HEK293 (cell line): ENCODE data around the gene DISP3.

Experiments
- CTCF ChIA-PET: fragments of 350-600 bp; formaldehyde crosslinking; extraction: SDS; loops from one replicate; lab custom pipeline; 2021; ENCODE audit warnings: antibody characterized with exemption; lab: Yijun Ruan, JAX
- POLR2A ChIA-PET: fragments of 300-600 bp; formaldehyde crosslinking; extraction: SDS; loops from one replicate; lab custom pipeline; 2020; ENCODE audit warnings: antibody characterized with exemption, inconsistent platforms; lab: Yijun Ruan, JAX
- H3K27ac ChIP-seq: fragments of 200-500 bp; sonication (Bioruptor generic); 2 replicates; pipeline ENCODE4 v1.5.1; 2014; ENCODE audit warnings: low read depth, low read length, control low read depth, inconsistent platforms; ENCODE audit errors: extremely low read depth
- H3K36me3 ChIP-seq, 2 experiments: fragments of 200-500 bp in 1 of 2; sonication (Bioruptor generic) in 1 of 2; 1 replicate in 1 of 2; 2 replicates in 1 of 2; pipeline ENCODE4 v1.5.1; 2014 to 2017; ENCODE audit warnings: inconsistent platforms in 2 of 2, low read length in 2 of 2; ENCODE audit not compliant: control insufficient read depth in 2 of 2, insufficient read depth in 1 of 2
- H3K4me1 ChIP-seq: fragments of 200-500 bp; sonication (Bioruptor generic); 2 replicates; pipeline ENCODE4 v1.5.1; 2014; ENCODE audit warnings: mild to moderate bottlenecking, low read length, inconsistent platforms; ENCODE audit not compliant: control insufficient read depth, insufficient read depth
- H3K4me3 ChIP-seq: 2 replicates; pipeline ENCODE4 v1.5.1; 2011; ENCODE audit warnings: low read depth, mild to moderate bottlenecking, control low read depth, low read length, moderate library complexity
- H3K9me3 ChIP-seq: fragments of 200-500 bp; sonication (Bioruptor generic); 2 replicates; pipeline ENCODE4 v1.5.1; 2014; ENCODE audit warnings: low read depth, low read length, inconsistent platforms; ENCODE audit not compliant: control insufficient read depth, insufficient read depth
- BCL11B ChIP-seq: fragments of 450-650 bp; formaldehyde crosslinking; IDR thresholded peaks from 2 replicates; pipeline ENCODE4 v1.5.1; 2016; ENCODE audit warnings: low read depth, missing biosample characterization, missing genetic modification characterization
- GLIS1 ChIP-seq: fragments of 450-650 bp; formaldehyde crosslinking; IDR thresholded peaks from 2 replicates; pipeline ENCODE4 v1.5.1; 2016; ENCODE audit warnings: missing biosample characterization, missing genetic modification characterization
- ZNF19 ChIP-seq: fragments of 450-650 bp; formaldehyde crosslinking; IDR thresholded peaks from 2 replicates; pipeline ENCODE4; 2016; ENCODE audit warnings: missing biosample characterization, missing genetic modification characterization, low read depth
- ZNF350 ChIP-seq: fragments of 450-650 bp; formaldehyde crosslinking; IDR thresholded peaks from 2 replicates; pipeline ENCODE4 v1.5.0; 2017; ENCODE audit warnings: missing biosample characterization, mild to moderate bottlenecking, missing genetic modification characterization
- ZNF366 ChIP-seq: fragments of 450-650 bp; formaldehyde crosslinking; conservative IDR thresholded peaks from 2 replicates; pipeline ENCODE4 v1.5.1; 2016; ENCODE audit warnings: missing biosample characterization, missing genetic modification characterization
- ZNF626 ChIP-seq: fragments of 450-650 bp; sonication (Bioruptor Pico); formaldehyde crosslinking; IDR thresholded peaks from 2 replicates; pipeline ENCODE4 v1.5.1; 2018; ENCODE audit warnings: missing biosample characterization, missing genetic modification characterization, inconsistent platforms
- ZNF654 ChIP-seq: fragments of 450-650 bp; formaldehyde crosslinking; IDR thresholded peaks from 2 replicates; pipeline ENCODE4 v1.5.1; 2016; ENCODE audit warnings: low read depth, missing biosample characterization, missing genetic modification characterization
- ZNF677 ChIP-seq: fragments of 450-650 bp; IDR thresholded peaks from 2 replicates; pipeline ENCODE4 v1.5.0; 2018; ENCODE audit warnings: missing biosample characterization, mild to moderate bottlenecking, missing genetic modification characterization, moderate library complexity
- ZNF776 ChIP-seq: fragments of 450-650 bp; formaldehyde crosslinking; IDR thresholded peaks from 2 replicates; pipeline ENCODE4 v1.5.0; 2017; ENCODE audit warnings: missing biosample characterization, missing genetic modification characterization, borderline replicate concordance
- ZNF791 ChIP-seq: fragments of 450-650 bp; formaldehyde crosslinking; IDR thresholded peaks from 2 replicates; pipeline ENCODE4 v1.5.1; 2016; ENCODE audit warnings: missing biosample characterization, missing genetic modification characterization
- ZNF843 ChIP-seq: fragments of 450-650 bp; formaldehyde crosslinking; IDR thresholded peaks from 2 replicates; pipeline ENCODE4 v1.5.1; 2016; ENCODE audit warnings: missing biosample characterization, missing genetic modification characterization
- ZSCAN16 ChIP-seq: fragments of 450-650 bp; formaldehyde crosslinking; IDR thresholded peaks from 2 replicates; pipeline ENCODE4 v1.5.1; 2016; ENCODE audit warnings: missing biosample characterization, missing genetic modification characterization
- TF ChIP-seq, protein P1 (sequence below): fragments of 450-650 bp; formaldehyde crosslinking; IDR thresholded peaks from 2 replicates; pipeline ENCODE4 v1.5.1; 2016; ENCODE audit warnings: missing biosample characterization, missing genetic modification characterization
- TF ChIP-seq, protein P2 (sequence below): fragments of 450-650 bp; formaldehyde crosslinking; IDR thresholded peaks from 2 replicates; pipeline ENCODE4 v1.5.1; 2016; ENCODE audit warnings: missing biosample characterization, missing genetic modification characterization, borderline replicate concordance
- TF ChIP-seq, protein P3 (sequence below): fragments of 450-650 bp; formaldehyde crosslinking; conservative IDR thresholded peaks from 2 replicates; pipeline ENCODE4 v1.5.1; 2016; ENCODE audit warnings: low read depth, missing biosample characterization, missing genetic modification characterization
- TF ChIP-seq, protein P4 (sequence below): fragments of 450-650 bp; formaldehyde crosslinking; IDR thresholded peaks from 2 replicates; pipeline ENCODE4 v1.5.0; 2017; ENCODE audit warnings: missing biosample characterization, missing genetic modification characterization, borderline replicate concordance

Gene DISP3

DNA sequence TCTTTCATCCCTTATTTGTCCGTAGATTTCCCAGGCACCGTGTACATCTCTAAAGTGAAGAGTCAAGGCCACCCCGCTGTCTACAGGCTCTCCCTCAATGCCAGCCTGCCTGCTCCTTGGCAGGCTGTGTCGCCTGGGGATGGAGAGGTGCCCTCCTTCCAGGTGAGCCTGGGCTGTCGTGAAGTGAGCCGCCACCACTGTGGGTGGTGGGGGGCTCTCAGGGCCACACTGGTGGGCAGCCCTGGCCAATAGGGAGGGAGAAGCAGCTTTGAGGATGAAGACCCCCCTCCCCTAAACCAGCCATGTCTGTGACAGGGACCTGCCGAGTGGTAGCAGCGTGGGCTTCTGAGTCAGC, 46.2 kb downstream of the DISP3 start:
- no peaks in the 10 kb centered on the region for H3K36me3 ChIP-seq
- no peak overlapping the region for H3K4me3 ChIP-seq
- H3K4me1 ChIP-seq = no peaks in the 10 kb centered on the region
- no peak overlapping the region for H3K27ac ChIP-seq
- TF ChIP-seq ZNF776 (tag by site-specific recombination) (no peak), GLIS1 (tag by site-specific recombination) (no peak), BCL11B (tag by site-specific recombination) (no peak), ZNF366 (tag by site-specific recombination) (no peak), ZNF19 (tag by site-specific recombination) (no peak), ZNF626 (tag by site-specific recombination) (no peak)
- TF ChIP-seq, protein P1, sequence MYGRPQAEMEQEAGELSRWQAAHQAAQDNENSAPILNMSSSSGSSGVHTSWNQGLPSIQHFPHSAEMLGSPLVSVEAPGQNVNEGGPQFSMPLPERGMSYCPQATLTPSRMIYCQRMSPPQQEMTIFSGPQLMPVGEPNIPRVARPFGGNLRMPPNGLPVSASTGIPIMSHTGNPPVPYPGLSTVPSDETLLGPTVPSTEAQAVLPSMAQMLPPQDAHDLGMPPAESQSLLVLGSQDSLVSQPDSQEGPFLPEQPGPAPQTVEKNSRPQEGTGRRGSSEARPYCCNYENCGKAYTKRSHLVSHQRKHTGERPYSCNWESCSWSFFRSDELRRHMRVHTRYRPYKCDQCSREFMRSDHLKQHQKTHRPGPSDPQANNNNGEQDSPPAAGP (tag by site-specific recombination) = no peak
- TF ChIP-seq, protein P2, sequence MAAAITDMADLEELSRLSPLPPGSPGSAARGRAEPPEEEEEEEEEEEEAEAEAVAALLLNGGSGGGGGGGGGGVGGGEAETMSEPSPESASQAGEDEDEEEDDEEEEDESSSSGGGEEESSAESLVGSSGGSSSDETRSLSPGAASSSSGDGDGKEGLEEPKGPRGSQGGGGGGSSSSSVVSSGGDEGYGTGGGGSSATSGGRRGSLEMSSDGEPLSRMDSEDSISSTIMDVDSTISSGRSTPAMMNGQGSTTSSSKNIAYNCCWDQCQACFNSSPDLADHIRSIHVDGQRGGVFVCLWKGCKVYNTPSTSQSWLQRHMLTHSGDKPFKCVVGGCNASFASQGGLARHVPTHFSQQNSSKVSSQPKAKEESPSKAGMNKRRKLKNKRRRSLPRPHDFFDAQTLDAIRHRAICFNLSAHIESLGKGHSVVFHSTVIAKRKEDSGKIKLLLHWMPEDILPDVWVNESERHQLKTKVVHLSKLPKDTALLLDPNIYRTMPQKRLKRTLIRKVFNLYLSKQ (tag by site-specific recombination) = no peak
- ChIA-PET POLR2A (interaction anchor here (0.7 kb wide), 1 partner anchor 385 kb away, joined by 5 read pairs; no protein-coding TSS in a partner anchor), CTCF (interaction anchor here (1.2 kb wide), 1 partner anchor 252 kb away, joined by 4 read pairs; no protein-coding TSS in a partner anchor)
- H3K9me3 ChIP-seq = no peaks in the 10 kb centered on the region

DNA sequence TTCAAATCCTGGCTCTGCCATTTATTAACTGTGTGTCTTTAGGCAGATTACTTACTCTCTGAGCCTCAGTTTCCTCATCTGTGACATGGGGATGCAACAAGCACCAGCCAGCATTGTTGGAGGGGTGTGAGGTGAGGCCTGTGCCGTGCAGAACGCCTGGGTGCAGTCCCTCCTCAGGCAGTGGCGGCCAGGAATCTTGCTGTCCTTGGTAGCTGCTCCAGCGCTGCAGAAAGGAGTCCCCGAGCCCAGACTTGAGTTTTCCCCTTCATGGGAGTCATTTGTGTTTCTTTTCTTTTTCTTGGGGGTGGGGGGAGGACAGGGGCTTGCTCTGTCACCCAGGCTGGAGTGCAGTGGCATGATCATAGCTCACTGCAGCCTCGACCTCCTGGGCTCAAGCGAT, 46.6 kb downstream of the DISP3 start:
- no peak for TF ChIP-seq ZSCAN16 (tag by site-specific recombination)
- TF ChIP-seq ZNF677 (tag by site-specific recombination) = no peak
- no peak for TF ChIP-seq ZNF654 (tag by site-specific recombination)
- TF ChIP-seq ZNF791 (tag by site-specific recombination) = no peak
- TF ChIP-seq ZNF843 (tag by site-specific recombination) = no peak
- TF ChIP-seq ZNF350 (tag by site-specific recombination) = no peak
- TF ChIP-seq, protein P3, sequence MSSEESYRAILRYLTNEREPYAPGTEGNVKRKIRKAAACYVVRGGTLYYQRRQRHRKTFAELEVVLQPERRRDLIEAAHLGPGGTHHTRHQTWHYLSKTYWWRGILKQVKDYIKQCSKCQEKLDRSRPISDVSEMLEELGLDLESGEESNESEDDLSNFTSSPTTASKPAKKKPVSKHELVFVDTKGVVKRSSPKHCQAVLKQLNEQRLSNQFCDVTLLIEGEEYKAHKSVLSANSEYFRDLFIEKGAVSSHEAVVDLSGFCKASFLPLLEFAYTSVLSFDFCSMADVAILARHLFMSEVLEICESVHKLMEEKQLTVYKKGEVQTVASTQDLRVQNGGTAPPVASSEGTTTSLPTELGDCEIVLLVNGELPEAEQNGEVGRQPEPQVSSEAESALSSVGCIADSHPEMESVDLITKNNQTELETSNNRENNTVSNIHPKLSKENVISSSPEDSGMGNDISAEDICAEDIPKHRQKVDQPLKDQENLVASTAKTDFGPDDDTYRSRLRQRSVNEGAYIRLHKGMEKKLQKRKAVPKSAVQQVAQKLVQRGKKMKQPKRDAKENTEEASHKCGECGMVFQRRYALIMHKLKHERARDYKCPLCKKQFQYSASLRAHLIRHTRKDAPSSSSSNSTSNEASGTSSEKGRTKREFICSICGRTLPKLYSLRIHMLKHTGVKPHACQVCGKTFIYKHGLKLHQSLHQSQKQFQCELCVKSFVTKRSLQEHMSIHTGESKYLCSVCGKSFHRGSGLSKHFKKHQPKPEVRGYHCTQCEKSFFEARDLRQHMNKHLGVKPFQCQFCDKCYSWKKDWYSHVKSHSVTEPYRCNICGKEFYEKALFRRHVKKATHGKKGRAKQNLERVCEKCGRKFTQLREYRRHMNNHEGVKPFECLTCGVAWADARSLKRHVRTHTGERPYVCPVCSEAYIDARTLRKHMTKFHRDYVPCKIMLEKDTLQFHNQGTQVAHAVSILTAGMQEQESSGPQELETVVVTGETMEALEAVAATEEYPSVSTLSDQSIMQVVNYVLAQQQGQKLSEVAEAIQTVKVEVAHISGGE (tag by site-specific recombination) = no peak
- TF ChIP-seq, protein P4, sequence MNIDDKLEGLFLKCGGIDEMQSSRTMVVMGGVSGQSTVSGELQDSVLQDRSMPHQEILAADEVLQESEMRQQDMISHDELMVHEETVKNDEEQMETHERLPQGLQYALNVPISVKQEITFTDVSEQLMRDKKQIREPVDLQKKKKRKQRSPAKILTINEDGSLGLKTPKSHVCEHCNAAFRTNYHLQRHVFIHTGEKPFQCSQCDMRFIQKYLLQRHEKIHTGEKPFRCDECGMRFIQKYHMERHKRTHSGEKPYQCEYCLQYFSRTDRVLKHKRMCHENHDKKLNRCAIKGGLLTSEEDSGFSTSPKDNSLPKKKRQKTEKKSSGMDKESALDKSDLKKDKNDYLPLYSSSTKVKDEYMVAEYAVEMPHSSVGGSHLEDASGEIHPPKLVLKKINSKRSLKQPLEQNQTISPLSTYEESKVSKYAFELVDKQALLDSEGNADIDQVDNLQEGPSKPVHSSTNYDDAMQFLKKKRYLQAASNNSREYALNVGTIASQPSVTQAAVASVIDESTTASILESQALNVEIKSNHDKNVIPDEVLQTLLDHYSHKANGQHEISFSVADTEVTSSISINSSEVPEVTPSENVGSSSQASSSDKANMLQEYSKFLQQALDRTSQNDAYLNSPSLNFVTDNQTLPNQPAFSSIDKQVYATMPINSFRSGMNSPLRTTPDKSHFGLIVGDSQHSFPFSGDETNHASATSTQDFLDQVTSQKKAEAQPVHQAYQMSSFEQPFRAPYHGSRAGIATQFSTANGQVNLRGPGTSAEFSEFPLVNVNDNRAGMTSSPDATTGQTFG = no peak
- H3K4me1 ChIP-seq = no peaks in the 10 kb centered on the region
- ChIA-PET POLR2A (interaction anchor here (0.7 kb wide), 1 partner anchor 384 kb away, joined by 5 read pairs; no protein-coding TSS in a partner anchor), CTCF (interaction anchor here (1.2 kb wide), 1 partner anchor 253 kb away, joined by 4 read pairs; no protein-coding TSS in a partner anchor)
- H3K4me3 ChIP-seq = no peak overlapping the region
- no peaks in the 10 kb centered on the region for H3K36me3 ChIP-seq
- H3K9me3 ChIP-seq = no peaks in the 10 kb centered on the region
- no peak overlapping the region for H3K27ac ChIP-seq
